MM.1S (cell line): ENCODE results near the gene FEM1A.

Experiments used
- DNase-seq: peaks from one replicate; pipeline ENCODE4 v3.0.0-alpha.2; 2015
- H2AFZ ChIP-seq: fragments of 300-600 bp; sonication (generic); 2 replicates; pipeline ENCODE4 v1.6.0; 2016; ENCODE audit warnings: antibody characterized with exemption, low read length
- H3F3A ChIP-seq: fragments of 300-600 bp; sonication (generic); 2 replicates; pipeline ENCODE4 v1.6.1; 2016; ENCODE audit warnings: mild to moderate bottlenecking, antibody characterized with exemption, low read length, moderate library complexity, mixed read lengths; ENCODE audit not compliant: insufficient read depth
- H3K27ac ChIP-seq: fragments of 300-600 bp; sonication (generic); 2 replicates; pipeline ENCODE4 v1.5.1; 2016; ENCODE audit warnings: mild to moderate bottlenecking, low read length
- H3K27me3 ChIP-seq: fragments of 300-600 bp; sonication (generic); replicated peaks from 2 replicates; pipeline ENCODE4 v1.6.0; 2016; ENCODE audit warnings: low read length; ENCODE audit not compliant: insufficient read depth
- H3K36me3 ChIP-seq: fragments of 300-600 bp; sonication (generic); replicated peaks from 2 replicates; pipeline ENCODE4 v1.6.1; 2016; ENCODE audit warnings: mild to moderate bottlenecking, low read length, mixed read lengths; ENCODE audit not compliant: insufficient read depth
- H3K4me1 ChIP-seq: fragments of 300-600 bp; sonication (generic); 2 replicates; pipeline ENCODE4 v1.6.1; 2016; ENCODE audit warnings: low read length, mixed read lengths
- H3K4me2 ChIP-seq: fragments of 300-600 bp; sonication (generic); 2 replicates; pipeline ENCODE4 v1.6.0; 2016; ENCODE audit warnings: low read depth, low read length
- H3K4me3 ChIP-seq: fragments of 300-600 bp; sonication (generic); 2 replicates; pipeline ENCODE4 v1.5.1; 2016; ENCODE audit warnings: low read length, mixed read lengths
- H3K79me2 ChIP-seq: fragments of 300-600 bp; sonication (generic); 2 replicates; pipeline ENCODE4 v1.6.1; 2016; ENCODE audit warnings: mixed run types, low read length, mixed read lengths
- H3K9ac ChIP-seq: fragments of 300-600 bp; sonication (generic); 2 replicates; pipeline ENCODE4 v1.6.1; 2016; ENCODE audit warnings: low read length, mixed read lengths
- H3K9me2 ChIP-seq: fragments of 300-600 bp; sonication (generic); replicated peaks from 2 replicates; pipeline ENCODE4 v1.6.1; 2016; ENCODE audit warnings: mild to moderate bottlenecking, low read length, mixed read lengths; ENCODE audit not compliant: insufficient read depth
- H3K9me3 ChIP-seq: fragments of 300-600 bp; sonication (generic); replicated peaks from 2 replicates; pipeline ENCODE4 v1.6.1; 2016; ENCODE audit warnings: mild to moderate bottlenecking, low read length, mixed read lengths; ENCODE audit not compliant: insufficient read depth
- H4K20me1 ChIP-seq: fragments of 300-600 bp; sonication (generic); 2 replicates; pipeline ENCODE4 v1.6.1; 2016; ENCODE audit warnings: mild to moderate bottlenecking, low read length, moderate library complexity, mixed read lengths; ENCODE audit not compliant: insufficient read depth
- EZH2 ChIP-seq: fragments of 300-600 bp; sonication (generic); optimal IDR thresholded peaks from 2 replicates; pipeline ENCODE3; 2017; ENCODE audit warnings: low read depth, mild to moderate bottlenecking, antibody characterized with exemption, low read length, mixed read lengths
- EZH2phosphoT487 ChIP-seq: fragments of 300-600 bp; sonication (generic); IDR thresholded peaks from 2 replicates; pipeline ENCODE4 v1.6.1; 2018; ENCODE audit warnings: antibody characterized with exemption, low read length
- TF ChIP-seq, protein P1 (sequence below): fragments of 300-600 bp; sonication (generic); IDR thresholded peaks from 2 replicates; pipeline ENCODE4 v1.5.1; 2016; ENCODE audit warnings: antibody characterized with exemption, low read length, mixed read lengths

FEM1A gene

DNA sequence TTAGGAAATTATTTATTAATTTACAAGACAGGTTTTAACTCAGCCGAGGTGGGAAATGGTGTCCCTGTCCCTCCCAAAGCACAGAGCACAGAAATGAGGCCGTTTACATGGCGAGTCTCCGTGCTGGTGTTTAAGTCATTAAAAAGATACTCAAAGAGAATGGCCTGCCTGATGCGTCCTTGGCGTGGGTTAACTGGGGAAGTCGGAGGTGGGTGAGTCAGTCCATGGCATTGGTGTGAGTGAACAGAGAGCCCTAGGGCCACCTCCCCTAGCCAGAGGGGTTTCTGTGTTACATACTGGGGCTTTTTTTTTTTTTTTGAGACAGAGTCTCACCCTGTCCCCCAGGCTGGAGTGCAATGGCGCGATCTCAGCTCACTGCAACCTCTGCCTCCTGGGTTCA, 3.9 kb downstream of the FEM1A start:
- Histone ChIP-seq H3F3A (peaks cover 6% of the 10 kb centered on the region), H3K27ac (no peak overlapping the region), H3K4me3 (no peak overlapping the region), H3K4me2 (no peak overlapping the region), H3K9me2 (no peaks in the 10 kb centered on the region), H3K36me3 (0 out of 2 replicates have a peak, but pooled peaks cover 13% of the 10 kb centered on the region), H3K27me3 (no peaks in the 10 kb centered on the region), H3K9me3 (no peaks in the 10 kb centered on the region), H3K79me2 (peaks cover 50% of the 10 kb centered on the region), H3K9ac (no peak overlapping the region), H2AFZ (no peak overlapping the region), H3K4me1 (peaks cover 7% of the 10 kb centered on the region), H4K20me1 (no peaks in the 10 kb centered on the region)
- no peak for DNase-seq
- TF ChIP-seq EZH2 = no peak
- TF ChIP-seq, protein P1, sequence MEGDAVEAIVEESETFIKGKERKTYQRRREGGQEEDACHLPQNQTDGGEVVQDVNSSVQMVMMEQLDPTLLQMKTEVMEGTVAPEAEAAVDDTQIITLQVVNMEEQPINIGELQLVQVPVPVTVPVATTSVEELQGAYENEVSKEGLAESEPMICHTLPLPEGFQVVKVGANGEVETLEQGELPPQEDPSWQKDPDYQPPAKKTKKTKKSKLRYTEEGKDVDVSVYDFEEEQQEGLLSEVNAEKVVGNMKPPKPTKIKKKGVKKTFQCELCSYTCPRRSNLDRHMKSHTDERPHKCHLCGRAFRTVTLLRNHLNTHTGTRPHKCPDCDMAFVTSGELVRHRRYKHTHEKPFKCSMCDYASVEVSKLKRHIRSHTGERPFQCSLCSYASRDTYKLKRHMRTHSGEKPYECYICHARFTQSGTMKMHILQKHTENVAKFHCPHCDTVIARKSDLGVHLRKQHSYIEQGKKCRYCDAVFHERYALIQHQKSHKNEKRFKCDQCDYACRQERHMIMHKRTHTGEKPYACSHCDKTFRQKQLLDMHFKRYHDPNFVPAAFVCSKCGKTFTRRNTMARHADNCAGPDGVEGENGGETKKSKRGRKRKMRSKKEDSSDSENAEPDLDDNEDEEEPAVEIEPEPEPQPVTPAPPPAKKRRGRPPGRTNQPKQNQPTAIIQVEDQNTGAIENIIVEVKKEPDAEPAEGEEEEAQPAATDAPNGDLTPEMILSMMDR = no peak
- TF ChIP-seq EZH2phosphoT487 = no peak

DNA sequence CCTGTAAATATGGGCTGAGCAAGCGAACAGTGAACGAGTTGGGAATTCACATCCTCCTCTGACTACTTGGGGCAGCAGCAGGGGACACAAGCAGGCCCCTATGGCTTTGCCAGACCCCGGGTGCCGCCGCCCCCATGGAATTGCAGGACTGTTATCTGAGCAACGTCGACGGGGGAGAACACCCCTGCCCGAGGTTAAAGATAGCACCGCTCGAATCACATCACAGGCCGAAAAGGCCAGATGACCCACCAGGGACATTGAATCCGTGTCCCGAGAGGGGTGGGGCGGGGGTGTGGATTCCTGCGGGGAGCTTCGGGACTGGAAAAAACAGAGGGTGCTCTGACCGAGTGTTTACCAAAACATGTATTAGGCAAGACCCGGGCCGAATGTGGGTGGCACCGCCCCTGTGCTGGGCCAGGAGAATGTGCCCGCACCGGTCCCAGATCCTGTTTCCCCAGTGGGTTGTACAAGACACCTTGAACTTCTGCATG, 9.1 kb downstream of the FEM1A start:
- Histone ChIP-seq H3K4me3 (no peak overlapping the region), H3F3A (peaks cover 6% of the 10 kb centered on the region), H3K27me3 (no peaks in the 10 kb centered on the region), H2AFZ (no peak overlapping the region), H4K20me1 (no peaks in the 10 kb centered on the region), H3K27ac (no peak overlapping the region), H3K4me2 (no peak overlapping the region), H3K9ac (no peak overlapping the region), H3K79me2 (peaks cover 10% of the 10 kb centered on the region), H3K4me1 (no peaks in the 10 kb centered on the region), H3K9me2 (no peaks in the 10 kb centered on the region), H3K36me3 (0 out of 2 replicates have a peak, but pooled peaks cover 6% of the 10 kb centered on the region), H3K9me3 (no peaks in the 10 kb centered on the region)
- DNase-seq = no peak
- TF ChIP-seq, protein P1 = no peak
- no peak for TF ChIP-seq EZH2
- no peak for TF ChIP-seq EZH2phosphoT487

DNA sequence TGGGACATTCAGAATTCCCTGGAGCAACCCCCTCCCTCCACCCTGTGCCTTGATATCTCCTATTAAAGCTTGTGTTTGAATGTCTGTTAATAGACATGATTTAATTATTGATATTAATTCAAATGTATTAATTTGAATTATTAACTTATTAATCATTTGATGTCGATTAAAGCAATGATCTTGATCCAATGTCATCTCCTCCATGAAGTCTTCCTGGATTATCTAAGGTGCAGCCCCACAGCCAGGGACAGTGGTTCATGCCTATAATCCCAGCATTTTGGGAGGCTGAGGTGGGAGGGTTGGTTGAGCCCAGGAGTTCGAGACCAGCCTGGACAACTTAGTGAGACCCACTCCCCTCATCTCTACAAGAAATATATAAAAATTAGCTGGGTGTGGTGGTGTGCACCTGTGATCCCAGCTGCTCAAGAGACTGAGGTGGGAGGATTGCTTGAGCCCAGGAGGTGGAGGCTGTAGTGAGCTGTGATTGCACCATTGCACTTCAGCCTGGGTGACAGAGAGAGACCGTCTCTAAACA, 9.6 kb downstream of the FEM1A start:
- DNase-seq = no peak
- no peak overlapping the region for H3K4me2 ChIP-seq
- H3K9ac ChIP-seq = no peak overlapping the region
- no peaks in the 10 kb centered on the region for H3K27me3 ChIP-seq
- H3F3A ChIP-seq = peaks cover 6% of the 10 kb centered on the region
- H3K9me3 ChIP-seq = no peaks in the 10 kb centered on the region
- H4K20me1 ChIP-seq = no peaks in the 10 kb centered on the region
- H3K4me1 ChIP-seq = no peaks in the 10 kb centered on the region
- 0 out of 2 replicates have a peak, but pooled peaks cover 6% of the 10 kb centered on the region for H3K36me3 ChIP-seq
- peaks cover 6% of the 10 kb centered on the region; the same call in 1 of the 2 replicates for H3K79me2 ChIP-seq
- no peak for TF ChIP-seq EZH2
- H3K9me2 ChIP-seq = no peaks in the 10 kb centered on the region
- H3K27ac ChIP-seq = no peak overlapping the region
- H3K4me3 ChIP-seq = no peak overlapping the region
- H2AFZ ChIP-seq = no peak overlapping the region

DNA sequence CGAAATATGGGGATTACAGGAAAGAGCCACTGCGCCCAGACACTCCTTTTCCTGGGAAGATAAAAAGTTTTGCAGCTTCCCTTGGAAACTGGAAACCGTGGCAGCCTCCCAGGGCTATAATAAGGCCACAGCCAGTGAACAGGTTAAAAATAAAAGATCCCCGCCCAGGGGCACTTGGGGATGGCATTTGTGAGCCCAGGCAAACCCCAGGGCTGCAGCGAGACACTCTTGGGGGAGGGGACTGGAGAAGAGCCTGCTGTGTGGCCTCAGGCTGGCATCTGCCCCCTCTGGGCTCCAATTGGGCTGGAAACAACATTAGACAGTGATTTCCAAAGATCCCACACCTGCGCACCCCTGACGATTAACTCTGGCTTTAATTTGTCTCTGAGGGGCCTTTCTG, 11.2 kb downstream of the FEM1A start:
- Histone ChIP-seq H2AFZ (0 out of 2 replicates have a peak overlapping the region, but pooled peaks have one; percentile 38), H3K4me1 (no peaks in the 10 kb centered on the region), H3K27ac (no peak overlapping the region), H3F3A (peaks cover 6% of the 10 kb centered on the region), H3K9me3 (no peaks in the 10 kb centered on the region), H3K4me3 (no peak overlapping the region), H3K79me2 (no peaks in the 10 kb centered on the region), H3K4me2 (no peak overlapping the region), H4K20me1 (no peaks in the 10 kb centered on the region), H3K36me3 (no peaks in the 10 kb centered on the region), H3K9me2 (no peaks in the 10 kb centered on the region), H3K9ac (no peak overlapping the region), H3K27me3 (no peaks in the 10 kb centered on the region)
- no peak for DNase-seq
- TF ChIP-seq, protein P1 = no peak
- no peak for TF ChIP-seq EZH2phosphoT487
- no peak for TF ChIP-seq EZH2
